Cardiac septum (tissue), 1 donor: ENCODE measurements around the gene KDM4D. TPM values are rescaled to one million over a fixed set of nuclear protein-coding genes. Genes with fewer than 3 reads are reported as not detected.

Experiments used
- DNase-seq: peaks from one replicate; pipeline ENCODE4 v3.0.0-alpha.2; 2020; ENCODE audit warnings: low spot score
- intact Hi-C: fragments of 100-400 bp; cut with DNase I; formaldehyde crosslinking; loops from one replicate; pipeline ENCODE4 v1.14.0; 2022
- total RNA-seq: library from RNA; stranded (reverse); fragmentation: NEBNext Ultra II Directional; extraction: Animal tissue kit (Norgen Biotek cat#: 25700); gene quantifications from one replicate; pipeline ENCODE4 v1.2.1, GENCODE V29; 2021
- donor health status: DM: no; HTN: no; CAD: no.

KDM4D gene
- total RNA-seq, 1 donor from 2014 or later, result 0.83 TPM

DNA sequence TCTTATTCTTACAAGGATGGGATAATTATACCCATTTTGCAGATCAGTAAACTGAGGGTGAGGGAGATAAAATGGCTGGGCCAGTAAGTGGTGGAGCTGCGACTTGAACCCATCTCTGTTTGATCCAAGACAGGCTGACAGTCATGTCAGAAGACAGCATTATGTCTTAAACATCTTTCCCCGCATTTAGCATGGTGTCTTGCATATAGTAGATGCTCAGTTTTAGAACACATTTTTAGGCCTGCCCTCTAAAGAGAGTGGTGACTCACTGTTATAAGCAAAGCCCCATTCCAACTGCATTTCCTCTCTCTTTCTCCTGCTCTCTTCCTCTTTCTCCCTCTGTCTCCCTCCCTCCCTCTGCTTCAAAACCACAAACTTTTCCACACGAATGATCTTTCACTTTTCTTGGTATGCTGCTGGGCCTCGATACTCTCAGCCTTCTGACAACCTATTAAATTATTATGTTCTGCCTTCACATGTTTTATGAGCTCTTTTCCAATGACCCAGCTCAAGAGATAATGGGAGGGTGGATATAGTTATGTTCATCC is 25.4 kb upstream of the KDM4D start:
- DNase-seq, result no peak
- intact Hi-C loops, result no loop called here

- no peak for DNase-seq
- intact Hi-C loops, result loop anchor here (5.0 kb wide), 1 partner anchor 37 kb away; no protein-coding TSS in a partner anchor
Observed at GRCh38 chr11:94954753-94955152, 18.8 kb upstream of the KDM4D start.

- DNase-seq, result no peak
- intact Hi-C loops, result loop anchor here (5.0 kb wide), 1 partner anchor 40 kb away; no protein-coding TSS in a partner anchor
Observed at GRCh38 chr11:94956963-94957362, 16.5 kb upstream of the KDM4D start.

DNA sequence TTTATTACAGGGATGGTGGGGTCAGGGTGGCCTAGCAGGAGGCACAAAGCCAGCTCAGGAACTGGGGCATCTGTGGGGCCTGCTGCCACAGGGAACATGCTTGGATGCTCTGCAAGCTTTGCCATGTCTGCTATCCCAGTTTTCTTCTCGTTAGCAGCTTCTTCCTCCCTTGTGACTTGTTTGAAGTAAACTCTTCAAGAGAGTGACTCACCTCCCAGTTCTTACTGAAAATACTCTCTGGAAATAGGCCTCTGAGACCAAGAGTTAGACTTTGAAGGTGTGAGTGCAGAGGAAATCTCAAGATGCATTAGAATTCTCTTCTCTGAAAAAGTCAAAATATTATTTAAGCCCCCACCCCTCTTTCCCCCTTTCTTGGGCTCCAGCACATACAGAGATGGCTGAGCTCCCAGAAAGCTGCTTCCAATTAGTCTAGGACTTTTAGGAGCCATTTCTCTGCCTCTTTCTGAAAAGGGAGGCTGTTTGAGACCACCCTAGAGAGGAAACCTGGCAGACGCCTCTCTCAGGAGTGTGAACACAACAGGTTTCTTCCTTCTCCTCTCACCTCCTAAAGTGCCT is 15.3 kb upstream of the KDM4D start:
- intact Hi-C loops, result loop anchor here (5.0 kb wide), 1 partner anchor 41 kb away; no protein-coding TSS in a partner anchor
- DNase-seq, result no peak

DNA sequence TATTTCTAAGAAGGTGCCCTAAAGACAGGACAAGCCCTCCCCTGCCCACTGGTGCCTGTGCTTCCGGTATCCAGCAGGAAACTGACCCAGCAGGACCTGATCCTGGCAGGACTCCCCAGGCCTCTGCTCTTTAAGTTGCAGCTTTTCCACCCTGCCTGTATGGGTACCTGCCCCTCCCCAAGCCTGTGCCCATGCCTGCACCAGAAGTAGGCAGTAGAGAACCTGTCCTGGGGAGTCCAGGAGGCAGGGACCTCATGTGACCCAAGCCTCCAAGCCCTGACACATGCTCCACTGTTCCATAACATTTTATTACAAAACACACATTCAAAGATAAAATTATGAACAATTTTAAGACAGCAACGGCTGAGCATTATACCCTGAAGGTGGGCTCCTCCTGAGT is 14.3 kb upstream of the KDM4D start:
- no peak for DNase-seq
- intact Hi-C loops, result loop anchor here (5.0 kb wide), 1 partner anchor 42 kb away; no protein-coding TSS in a partner anchor

- intact Hi-C loops, result loop anchor here (10.0 kb wide), 1 partner anchor 336 kb away; no protein-coding TSS in a partner anchor
- DNase-seq, result no peak
Observed at GRCh38 chr11:94960488-94960887, 13.0 kb upstream of the KDM4D start.

DNA sequence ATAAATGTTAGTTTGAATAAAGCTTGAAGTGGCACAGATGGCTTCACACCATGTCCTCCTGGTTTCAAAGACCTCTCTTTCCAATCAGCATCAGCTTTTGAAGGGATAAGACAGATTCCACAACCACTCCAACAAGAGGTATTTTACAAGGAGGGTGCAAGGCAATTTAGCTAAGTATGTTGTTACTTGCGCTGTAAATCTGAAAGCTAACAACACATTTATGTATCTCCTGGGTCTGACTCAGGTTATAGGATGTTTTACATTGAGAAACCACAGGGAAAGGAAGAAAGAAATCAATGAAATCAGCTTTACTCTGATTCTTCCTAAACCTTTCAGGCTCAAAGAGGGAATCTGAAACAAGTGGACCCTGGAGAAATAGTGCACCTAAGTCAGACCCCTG is 12.3 kb upstream of the KDM4D start:
- intact Hi-C loops, result loop anchor here (10.0 kb wide), 1 partner anchor 336 kb away; no protein-coding TSS in a partner anchor
- no peak for DNase-seq

DNA sequence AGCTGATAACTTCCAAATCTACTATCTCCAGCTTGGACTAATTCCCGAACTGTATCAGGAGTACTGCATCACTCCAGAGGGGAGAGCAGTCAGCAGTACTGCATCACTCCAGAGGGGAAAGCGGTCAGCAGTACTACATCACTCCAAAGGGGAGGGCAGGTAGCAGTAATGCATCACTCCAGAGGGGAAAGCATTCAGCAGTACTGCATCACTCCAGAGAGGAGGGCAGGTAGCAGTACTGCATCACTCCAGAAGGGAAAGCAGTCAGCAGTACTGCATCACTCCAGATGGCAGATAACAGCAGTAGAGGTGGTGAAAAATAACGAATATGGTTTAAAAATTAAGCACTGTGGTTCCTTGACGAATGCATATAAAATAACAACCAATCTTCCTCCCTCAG is 8.6 kb upstream of the KDM4D start:
- DNase-seq, result no peak
- intact Hi-C loops, result loop anchor here (10.0 kb wide), 1 partner anchor 340 kb away; no protein-coding TSS in a partner anchor

- no peak for DNase-seq
- intact Hi-C loops, result loop anchor here (10.0 kb wide), 1 partner anchor 344 kb away; no protein-coding TSS in a partner anchor
Observed at GRCh38 chr11:94968334-94968958, 5.1 kb upstream of the KDM4D start.

GRCh38 chr11:94972700-94973098 is 810 bp upstream of the KDM4D start:
- intact Hi-C loops, result loop anchor here (10.0 kb wide), 2 partner anchors 92 to 172 kb away; partner anchors contain the start of gene SRSF8
- no peak for DNase-seq

GRCh38 chr11:94974178-94974577 is 669 bp downstream of the KDM4D start:
- intact Hi-C loops, result loop anchor here (10.0 kb wide), 2 partner anchors 91 to 171 kb away; partner anchors contain the start of gene SRSF8
- DNase-seq, result no peak

DNA sequence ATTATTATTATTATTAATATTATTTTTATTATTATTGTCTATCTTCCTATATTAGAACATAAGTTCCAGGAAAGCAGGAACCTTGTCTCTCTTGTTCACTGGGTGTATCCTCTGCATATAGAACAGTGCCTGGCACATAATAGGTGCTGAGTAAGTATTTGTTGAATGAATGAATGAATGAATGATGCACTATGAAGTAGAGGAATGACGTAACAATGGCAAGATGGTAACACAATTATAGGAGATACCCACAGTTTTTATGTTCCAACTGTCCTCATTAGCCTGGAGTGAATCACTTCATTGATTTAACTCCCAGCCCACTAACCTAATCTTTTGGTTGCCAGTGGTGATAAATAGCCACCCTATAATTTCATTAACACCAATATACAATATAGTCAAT is 2.1 kb downstream of the KDM4D start:
- DNase-seq, result no peak
- intact Hi-C loops, result loop anchor here (10.0 kb wide), 2 partner anchors 89 to 169 kb away; partner anchors contain the start of gene SRSF8

DNA sequence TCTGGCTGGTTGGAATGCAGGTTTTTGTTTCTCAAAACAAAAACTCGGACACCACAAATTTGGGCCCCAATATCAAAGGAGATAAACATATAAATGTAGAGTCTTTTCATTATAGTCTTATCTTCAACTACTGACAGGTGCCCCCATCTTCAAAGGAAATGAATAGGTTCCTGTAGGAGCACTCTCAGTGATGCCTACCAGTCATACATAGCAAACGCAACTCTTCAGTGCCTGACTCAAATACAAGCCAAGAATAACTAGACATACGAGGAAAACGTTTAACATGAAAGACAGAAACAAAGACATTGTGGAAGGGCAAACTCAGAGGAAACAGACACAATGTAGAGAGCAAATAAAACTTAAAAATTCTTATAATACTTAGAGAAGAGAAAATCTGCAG is 13.9 kb downstream of the KDM4D start:
- intact Hi-C loops, result no loop called here
- DNase-seq, result no peak

DNA sequence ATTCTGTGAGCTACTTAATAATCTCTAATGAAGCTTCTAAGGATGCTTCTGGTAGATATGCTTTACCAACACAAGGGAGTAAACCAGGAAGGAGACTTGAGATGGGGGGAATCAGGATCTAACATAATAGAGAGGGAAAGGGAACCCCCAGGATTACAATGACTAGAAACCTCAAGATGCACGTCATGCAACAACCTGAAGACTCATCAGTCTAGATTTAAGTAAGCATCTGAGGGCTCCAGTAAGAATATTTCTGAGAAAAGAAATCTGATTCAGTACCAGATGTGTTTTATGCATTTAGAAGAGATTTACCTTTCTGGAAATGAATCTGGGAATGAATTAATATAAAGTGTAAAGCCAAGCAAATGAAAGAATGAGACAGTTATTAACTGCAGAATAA is 15.2 kb downstream of the KDM4D start:
- intact Hi-C loops, result no loop called here
- DNase-seq, result no peak

- intact Hi-C loops, result no loop called here
- DNase-seq, result no peak
Observed at GRCh38 chr11:94993400-94993943, 20.0 kb downstream of the KDM4D start.

- no peak for DNase-seq
- intact Hi-C loops, result no loop called here
Observed at GRCh38 chr11:94997437-94997836, 23.9 kb downstream of the KDM4D start.

GRCh38 chr11:94998285-94998684 is 24.8 kb downstream of the KDM4D start:
- intact Hi-C loops, result no loop called here
- no peak for DNase-seq

DNA sequence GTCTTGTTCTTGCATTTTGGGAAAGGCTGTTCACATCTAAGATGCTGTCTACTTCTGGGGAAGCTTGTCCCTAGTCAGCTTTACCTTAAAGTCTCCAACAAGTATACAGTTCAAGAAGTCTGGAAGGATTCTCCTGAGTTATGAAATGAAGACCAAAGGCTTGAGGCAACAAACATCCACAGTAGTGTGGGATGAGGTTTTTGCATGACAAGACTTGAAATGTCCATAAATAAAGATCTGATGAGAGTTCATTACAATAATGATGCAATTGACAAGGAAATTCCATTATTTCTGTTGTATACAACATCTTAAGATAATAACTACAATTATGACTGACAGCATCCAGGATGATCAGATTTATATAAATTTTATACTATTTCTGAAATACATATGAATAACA is 30.2 kb downstream of the KDM4D start:
- intact Hi-C loops, result no loop called here
- no peak for DNase-seq

DNA sequence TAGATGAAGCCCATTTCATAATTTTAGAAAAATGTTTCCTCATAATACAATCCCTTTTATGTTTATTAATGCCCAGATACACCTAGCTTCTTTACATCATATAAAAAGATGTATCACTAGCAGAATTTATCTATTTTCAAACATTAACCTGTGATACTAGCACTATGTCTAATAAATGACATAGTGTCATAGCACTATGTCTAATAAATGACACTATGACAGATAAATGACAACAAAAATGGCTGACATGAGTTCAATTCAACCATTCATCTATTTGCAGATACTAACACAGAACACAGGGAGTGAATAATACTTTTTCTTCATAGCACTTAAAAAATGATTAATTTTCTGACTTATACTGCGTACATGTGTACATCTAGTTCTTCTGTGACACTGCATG is 32.1 kb downstream of the KDM4D start:
- DNase-seq, result no peak
- intact Hi-C loops, result no loop called here

- DNase-seq, result no peak
- intact Hi-C loops, result no loop called here
Observed at GRCh38 chr11:95011376-95011775, 37.9 kb downstream of the KDM4D start.
